MM.1S (cell line): ENCODE results near the gene MAEA.

ENCODE experiments used
- DNase-seq: peaks from one replicate; pipeline ENCODE4 v3.0.0-alpha.2; 2015
- H2AFZ ChIP-seq: fragments of 300-600 bp; sonication (generic); 2 replicates; pipeline ENCODE4 v1.6.0; 2016; ENCODE audit warnings: antibody characterized with exemption, low read length
- H3F3A ChIP-seq: fragments of 300-600 bp; sonication (generic); 2 replicates; pipeline ENCODE4 v1.6.1; 2016; ENCODE audit warnings: mild to moderate bottlenecking, antibody characterized with exemption, low read length, moderate library complexity, mixed read lengths; ENCODE audit not compliant: insufficient read depth
- H3K27ac ChIP-seq: fragments of 300-600 bp; sonication (generic); 2 replicates; pipeline ENCODE4 v1.5.1; 2016; ENCODE audit warnings: mild to moderate bottlenecking, low read length
- H3K27me3 ChIP-seq: fragments of 300-600 bp; sonication (generic); replicated peaks from 2 replicates; pipeline ENCODE4 v1.6.0; 2016; ENCODE audit warnings: low read length; ENCODE audit not compliant: insufficient read depth
- H3K36me3 ChIP-seq: fragments of 300-600 bp; sonication (generic); replicated peaks from 2 replicates; pipeline ENCODE4 v1.6.1; 2016; ENCODE audit warnings: mild to moderate bottlenecking, low read length, mixed read lengths; ENCODE audit not compliant: insufficient read depth
- H3K4me1 ChIP-seq: fragments of 300-600 bp; sonication (generic); 2 replicates; pipeline ENCODE4 v1.6.1; 2016; ENCODE audit warnings: low read length, mixed read lengths
- H3K4me2 ChIP-seq: fragments of 300-600 bp; sonication (generic); 2 replicates; pipeline ENCODE4 v1.6.0; 2016; ENCODE audit warnings: low read depth, low read length
- H3K4me3 ChIP-seq: fragments of 300-600 bp; sonication (generic); 2 replicates; pipeline ENCODE4 v1.5.1; 2016; ENCODE audit warnings: low read length, mixed read lengths
- H3K79me2 ChIP-seq: fragments of 300-600 bp; sonication (generic); 2 replicates; pipeline ENCODE4 v1.6.1; 2016; ENCODE audit warnings: mixed run types, low read length, mixed read lengths
- H3K9ac ChIP-seq: fragments of 300-600 bp; sonication (generic); 2 replicates; pipeline ENCODE4 v1.6.1; 2016; ENCODE audit warnings: low read length, mixed read lengths
- H3K9me2 ChIP-seq: fragments of 300-600 bp; sonication (generic); replicated peaks from 2 replicates; pipeline ENCODE4 v1.6.1; 2016; ENCODE audit warnings: mild to moderate bottlenecking, low read length, mixed read lengths; ENCODE audit not compliant: insufficient read depth
- H3K9me3 ChIP-seq: fragments of 300-600 bp; sonication (generic); replicated peaks from 2 replicates; pipeline ENCODE4 v1.6.1; 2016; ENCODE audit warnings: mild to moderate bottlenecking, low read length, mixed read lengths; ENCODE audit not compliant: insufficient read depth
- H4K20me1 ChIP-seq: fragments of 300-600 bp; sonication (generic); 2 replicates; pipeline ENCODE4 v1.6.1; 2016; ENCODE audit warnings: mild to moderate bottlenecking, low read length, moderate library complexity, mixed read lengths; ENCODE audit not compliant: insufficient read depth
- CTCF ChIP-seq: fragments of 300-600 bp; sonication (generic); IDR thresholded peaks from 2 replicates; pipeline ENCODE4 v1.5.1; 2016; ENCODE audit warnings: antibody characterized with exemption, low read length, mixed read lengths
- EZH2 ChIP-seq: fragments of 300-600 bp; sonication (generic); optimal IDR thresholded peaks from 2 replicates; pipeline ENCODE3; 2017; ENCODE audit warnings: low read depth, mild to moderate bottlenecking, antibody characterized with exemption, low read length, mixed read lengths
- EZH2phosphoT487 ChIP-seq: fragments of 300-600 bp; sonication (generic); IDR thresholded peaks from 2 replicates; pipeline ENCODE4 v1.6.1; 2018; ENCODE audit warnings: antibody characterized with exemption, low read length

The MAEA gene

GRCh38 chr4:1364217-1364616, 74.5 kb downstream of the MAEA start:
- DNase-seq: no peak
- Histone ChIP-seq H3K9ac (no peak overlapping the region), H3K4me1 (no peaks in the 10 kb centered on the region), H3K9me3 (no peaks in the 10 kb centered on the region), H3K36me3 (no peaks in the 10 kb centered on the region), H3K79me2 (no peaks in the 10 kb centered on the region), H3K27me3 (no peaks in the 10 kb centered on the region), H2AFZ (no peak overlapping the region), H3K9me2 (no peaks in the 10 kb centered on the region), H3K4me3 (no peak overlapping the region), H3K4me2 (no peak overlapping the region), H3K27ac (no peak overlapping the region), H4K20me1 (no peaks in the 10 kb centered on the region), H3F3A (no peaks in the 10 kb centered on the region)
- TF ChIP-seq CTCF (no peak), EZH2 (no peak), EZH2phosphoT487 (no peak)

GRCh38 chr4:1364748-1365147, 75.1 kb downstream of the MAEA start:
- Histone ChIP-seq H3K9me3 (no peaks in the 10 kb centered on the region), H4K20me1 (no peaks in the 10 kb centered on the region), H3K4me1 (no peaks in the 10 kb centered on the region), H3K4me3 (no peak overlapping the region), H3K9ac (no peak overlapping the region), H3K36me3 (no peaks in the 10 kb centered on the region), H3F3A (no peaks in the 10 kb centered on the region), H3K79me2 (no peaks in the 10 kb centered on the region), H3K27me3 (no peaks in the 10 kb centered on the region), H3K27ac (no peak overlapping the region), H3K4me2 (no peak overlapping the region), H3K9me2 (no peaks in the 10 kb centered on the region), H2AFZ (no peak overlapping the region)
- DNase-seq: no peak
- TF ChIP-seq EZH2: no peak

- no peak for TF ChIP-seq CTCF
- TF ChIP-seq EZH2: no peak
- TF ChIP-seq EZH2phosphoT487: no peak
- Histone ChIP-seq H3K79me2 (no peaks in the 10 kb centered on the region), H3K4me3 (no peak overlapping the region), H3K4me2 (no peak overlapping the region), H3K9me2 (no peaks in the 10 kb centered on the region), H3K9me3 (no peaks in the 10 kb centered on the region), H3K27ac (no peak overlapping the region), H3K36me3 (no peaks in the 10 kb centered on the region), H3K27me3 (no peaks in the 10 kb centered on the region), H3F3A (no peaks in the 10 kb centered on the region), H2AFZ (no peak overlapping the region), H3K4me1 (no peaks in the 10 kb centered on the region), H3K9ac (no peak overlapping the region), H4K20me1 (no peaks in the 10 kb centered on the region)
- no peak for DNase-seq
Observed at GRCh38 chr4:1365271-1366178, 75.8 kb downstream of the MAEA start.
